ENCODE measurements around the gene LEF1.

LEF1 gene

GRCh38 chr4:108107729-108108382, 60.9 kb downstream of the LEF1 start:
- DNase-seq, result no peak

GRCh38 chr4:108107101-108107500, 61.6 kb downstream of the LEF1 start:
- DNase-seq, result no peak

DNA sequence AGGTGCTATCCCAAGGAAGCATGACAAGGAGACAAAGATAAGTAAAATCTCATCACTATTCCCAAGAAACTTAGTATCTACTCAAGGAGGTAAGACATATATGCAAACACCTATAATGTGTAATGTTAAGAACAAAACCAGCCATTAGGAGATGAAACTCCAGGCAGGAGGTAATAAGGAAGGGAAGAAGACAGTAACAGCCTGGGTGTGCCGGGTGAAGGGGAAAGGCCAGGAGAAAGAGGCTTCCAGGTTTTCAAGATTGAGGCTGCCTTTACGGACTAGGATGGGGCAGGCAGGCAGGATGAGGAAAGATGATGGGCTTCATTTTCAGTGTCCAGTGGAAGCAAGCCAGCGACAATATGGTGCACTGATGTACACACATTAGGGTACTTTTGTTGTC, 62.5 kb downstream of the LEF1 start:
- DNase-seq, result no peak

- no peak for DNase-seq
Measured at GRCh38 chr4:108103099-108103862, 65.5 kb downstream of the LEF1 start.

GRCh38 chr4:108100827-108101226, 67.9 kb downstream of the LEF1 start:
- DNase-seq, result no peak

DNA sequence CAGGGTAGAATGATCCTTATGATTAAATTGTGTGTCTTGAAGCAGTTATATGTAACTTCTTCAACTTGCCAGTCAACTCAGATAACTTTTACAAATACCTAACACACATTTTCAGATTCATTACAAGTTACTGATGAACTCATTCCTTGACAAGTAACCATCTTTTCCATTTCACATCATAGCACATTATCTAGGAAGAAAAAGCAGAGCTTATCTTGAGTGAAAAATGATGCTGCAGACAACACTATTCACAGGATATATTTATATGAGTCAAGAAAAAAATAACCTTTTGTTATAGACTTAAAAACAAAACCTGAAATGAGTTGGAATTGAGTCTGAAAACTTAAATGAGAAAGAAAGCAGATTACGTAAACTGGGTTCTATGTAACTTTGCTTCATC, 68.9 kb downstream of the LEF1 start:
- DNase-seq, result no peak

DNA sequence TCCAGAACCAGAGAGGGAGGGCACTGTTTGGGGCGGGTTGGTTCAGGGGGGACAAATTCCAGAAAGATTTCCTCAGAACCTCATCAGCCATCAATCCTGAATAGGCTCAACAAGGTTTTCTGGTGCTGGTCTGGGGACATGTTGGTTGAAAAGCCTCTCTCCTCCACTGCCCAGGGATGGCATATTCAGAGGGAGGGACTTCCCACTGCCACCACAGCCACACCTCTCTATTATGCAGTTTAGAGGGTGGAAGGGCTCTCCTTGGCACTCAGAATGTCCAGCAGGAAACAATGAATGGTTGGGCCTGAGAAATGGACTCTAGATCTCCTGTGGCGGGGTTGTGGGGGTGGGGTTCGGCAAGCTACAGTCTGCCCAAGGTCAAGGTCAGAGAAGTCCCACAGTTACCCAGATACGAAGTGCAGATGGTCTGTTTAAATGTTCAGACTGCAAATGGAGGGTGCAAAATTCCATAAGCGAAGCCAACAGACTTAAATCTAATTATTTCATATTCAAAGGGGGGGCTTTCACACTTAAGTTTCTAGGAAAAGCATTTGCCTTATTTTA, 70.7 kb downstream of the LEF1 start:
- DNase-seq, result no peak

- DNase-seq, result no peak
Measured at GRCh38 chr4:108094923-108095482, 73.7 kb downstream of the LEF1 start.

DNA sequence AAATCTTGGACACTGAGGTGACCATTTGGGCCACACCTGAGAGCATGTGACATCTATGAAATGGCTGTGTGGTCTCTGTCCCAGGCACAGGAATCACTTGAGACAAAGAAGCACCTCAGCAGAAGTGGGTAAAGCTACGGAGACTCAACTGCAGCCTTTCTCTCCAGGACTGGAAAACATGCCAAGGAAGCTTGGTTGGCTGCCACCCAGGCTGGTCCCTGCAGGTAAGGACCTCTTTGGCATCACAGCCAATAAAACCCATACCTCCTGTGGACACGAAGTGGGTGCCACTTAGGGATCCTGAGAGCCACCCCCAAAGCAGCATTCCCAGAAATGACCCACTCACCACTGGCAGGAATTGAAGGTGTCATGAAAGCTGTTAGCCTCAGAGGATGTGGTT, 74.6 kb downstream of the LEF1 start:
- no peak for DNase-seq

GRCh38 chr4:108092288-108092687, 76.4 kb downstream of the LEF1 start:
- DNase-seq, result no peak

- DNase-seq, result no peak
Measured at GRCh38 chr4:108087293-108087967, 81.3 kb downstream of the LEF1 start.

DNA sequence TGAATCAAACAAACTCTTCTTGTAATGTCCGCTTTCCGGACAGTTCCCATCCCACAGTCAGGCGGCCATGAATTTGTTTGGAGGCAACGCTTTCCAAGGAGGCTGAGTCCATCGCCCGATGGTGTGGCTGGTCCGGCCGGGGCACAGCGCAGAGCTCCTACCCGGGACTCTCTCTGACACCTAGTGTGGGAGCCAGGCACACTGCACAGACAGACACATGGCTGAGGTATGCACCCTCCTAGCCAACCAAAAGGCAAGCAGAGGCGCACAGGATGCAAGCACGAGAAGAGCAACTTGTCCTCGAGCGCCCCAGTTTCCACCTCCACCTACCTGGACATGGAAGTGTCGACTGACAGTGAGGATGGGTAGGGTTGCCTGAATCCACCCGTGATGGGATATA, 87.5 kb downstream of the LEF1 start:
- no peak for DNase-seq

GRCh38 chr4:108080747-108081146, 88.0 kb downstream of the LEF1 start:
- DNase-seq, result peak; percentile 15

DNA sequence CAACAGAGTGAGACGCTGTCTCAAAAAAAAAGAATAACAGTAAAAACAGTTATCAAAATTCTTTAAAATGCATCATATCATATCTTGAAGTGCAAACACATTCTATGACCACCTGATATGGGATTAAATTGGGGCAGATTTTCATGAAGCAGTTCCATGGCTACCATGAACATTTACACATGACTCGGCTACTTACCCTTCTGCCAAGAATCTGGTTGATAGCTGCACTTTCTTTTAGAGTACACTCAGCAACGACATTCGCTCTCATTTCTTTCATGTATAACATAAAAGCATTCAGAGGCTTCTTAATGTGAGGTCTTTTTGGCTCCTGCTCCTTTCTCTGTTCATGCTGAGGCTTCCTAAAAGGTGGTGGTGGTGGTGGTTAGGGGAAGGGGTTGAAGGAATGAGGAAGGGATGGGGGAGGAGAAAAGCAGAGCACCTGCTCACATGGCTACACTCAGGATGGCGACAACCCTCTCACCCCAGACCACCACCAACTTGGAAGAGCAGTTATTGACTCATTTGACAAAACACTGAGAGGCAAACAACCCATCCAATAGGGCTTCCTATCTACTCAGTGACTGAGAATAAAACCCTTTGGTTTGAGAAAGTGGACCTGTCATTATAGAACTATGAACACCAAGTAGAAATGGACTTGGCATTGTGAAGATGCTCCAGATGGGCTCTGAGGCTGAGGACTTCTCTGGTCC, 90.6 kb downstream of the LEF1 start:
- no peak for DNase-seq

DNA sequence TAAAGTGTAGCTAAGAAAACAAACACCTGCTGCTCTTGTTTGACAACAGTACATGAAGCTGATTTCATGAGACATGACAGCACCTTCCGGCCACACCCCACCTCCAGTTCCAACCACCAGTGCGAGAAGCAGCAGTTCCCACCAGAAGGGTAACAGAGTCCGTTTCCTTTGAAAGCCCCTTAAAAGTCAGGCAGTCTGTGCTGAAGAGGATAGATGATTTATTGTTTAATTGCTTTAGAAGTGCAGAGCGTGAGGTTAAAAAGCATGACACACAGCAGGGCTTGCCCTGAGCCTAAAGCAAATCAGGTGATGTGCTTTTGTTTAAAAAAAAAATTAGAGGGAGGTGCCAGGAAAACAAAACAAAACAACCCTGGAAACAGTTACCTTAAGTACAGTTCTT, 96.4 kb downstream of the LEF1 start:
- no peak for DNase-seq

DNA sequence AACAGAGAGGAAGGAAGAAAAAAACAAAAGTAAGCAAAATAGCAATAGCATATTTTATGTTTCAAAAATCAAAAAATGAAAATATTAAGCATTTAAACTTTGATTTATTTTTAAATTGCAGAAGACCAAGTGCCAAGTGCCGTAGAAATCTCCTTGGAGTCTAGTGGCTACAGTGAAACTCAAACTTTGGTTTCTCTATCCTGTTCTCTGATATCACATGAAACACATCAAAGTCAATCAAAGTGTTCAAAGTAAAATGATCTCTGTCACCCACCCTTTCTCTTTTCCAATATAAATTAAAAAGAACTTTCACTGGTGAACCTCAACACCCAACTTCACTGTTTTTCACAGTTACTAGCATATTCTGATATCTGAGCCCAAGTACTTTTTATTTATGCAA, 98.0 kb downstream of the LEF1 start:
- DNase-seq, result no peak

- DNase-seq, result no peak
Measured at GRCh38 chr4:108068442-108068841, 100.3 kb downstream of the LEF1 start.

DNA sequence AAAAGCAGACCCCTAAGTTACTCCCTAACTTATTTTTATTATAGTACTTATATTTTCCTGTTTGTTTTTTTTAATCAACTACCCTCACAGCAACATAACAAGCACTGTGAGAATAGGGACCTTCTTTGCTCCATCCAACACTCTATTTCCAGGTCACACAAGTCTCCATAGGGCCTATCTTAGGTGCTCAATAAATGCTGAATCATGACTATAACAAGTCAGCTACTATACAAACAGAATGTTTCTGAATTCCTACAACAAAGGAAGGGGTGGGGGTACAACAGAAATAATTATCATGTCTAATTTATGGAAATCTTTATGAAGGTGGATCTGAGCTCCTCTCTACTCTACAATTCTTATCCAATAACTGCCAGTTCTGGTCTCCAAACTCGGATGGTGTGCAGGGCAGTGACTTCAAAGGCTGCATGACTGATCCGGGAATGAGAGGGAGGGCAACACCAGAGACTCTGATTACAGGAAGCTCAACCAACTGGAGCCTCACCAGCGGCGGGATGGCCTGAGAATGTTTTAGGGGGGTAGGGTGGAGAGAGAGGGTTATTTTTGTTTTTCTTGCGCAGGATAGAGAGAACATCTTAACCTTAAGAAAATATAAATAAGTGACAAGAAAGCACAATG, 107.9 kb downstream of the LEF1 start:
- DNase-seq, result no peak

DNA sequence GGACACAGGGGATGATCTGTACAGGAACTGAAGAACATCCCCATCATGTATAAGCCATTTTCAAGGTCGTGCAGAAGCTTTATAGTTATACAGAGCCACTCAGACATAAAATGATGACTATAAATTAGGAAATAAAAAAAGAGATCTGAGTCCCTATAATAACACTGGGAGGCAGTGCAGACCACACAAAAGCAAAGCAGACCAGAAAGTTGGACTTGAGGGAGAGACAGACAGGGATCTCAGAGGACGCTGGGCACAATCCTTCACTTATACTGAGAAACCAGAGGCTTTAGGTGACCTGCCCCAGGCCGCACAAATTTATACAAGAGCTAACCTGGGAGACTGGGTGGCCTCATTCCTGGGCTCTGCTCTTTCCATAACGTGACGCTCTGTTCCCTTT, 108.6 kb downstream of the LEF1 start:
- no peak for DNase-seq

GRCh38 chr4:108058685-108059440, 109.9 kb downstream of the LEF1 start:
- no peak for DNase-seq

GRCh38 chr4:108056418-108056817, 112.3 kb downstream of the LEF1 start:
- DNase-seq, result no peak

DNA sequence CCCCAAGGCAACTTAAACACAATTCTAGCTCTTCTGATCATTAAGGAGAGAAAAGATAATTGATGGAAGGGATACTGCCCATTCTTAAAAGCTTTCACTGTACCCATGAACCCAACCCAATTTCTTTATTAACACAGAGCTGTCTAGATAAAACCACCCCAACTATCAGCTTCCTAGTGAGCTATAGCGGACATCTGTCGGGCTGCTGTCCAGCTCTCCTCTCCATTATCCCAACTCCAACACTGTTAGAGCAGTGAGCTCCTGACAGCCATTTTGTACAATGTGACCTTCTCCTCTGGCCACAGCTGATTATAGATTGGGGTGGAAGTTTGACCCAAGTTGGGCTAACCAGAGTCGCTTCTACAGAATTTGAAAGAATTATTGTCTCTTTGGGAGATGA, 112.9 kb downstream of the LEF1 start:
- DNase-seq, result no peak

Measured in stimulated activated CD4-positive, alpha-beta T cell treated with anti-CD3 and anti-CD28 coated beads, Interleukin-12 subunit alpha, Interleukin-12 subunit beta, amount 100 ng/mL, for 4 hours (primary cell).